HepG2 (cell line): ENCODE results near the gene GTF2H4. TPM values are rescaled to one million over a fixed set of nuclear protein-coding genes. Genes with fewer than 3 reads are reported as not detected.

Experiments used
- DNMT3B ChIP-seq: conservative IDR thresholded peaks from 2 replicates; pipeline ENCODE4 v1.6.1; 2016; ENCODE audit warnings: missing biosample characterization, control low read depth
- FOXA3 ChIP-seq: IDR thresholded peaks from 2 replicates; pipeline ENCODE4 v1.6.1; 2016; ENCODE audit warnings: missing genetic modification reagents, missing compliant biosample characterization
- FOXP1 ChIP-seq, 2 experiments: fragments of 450-650 bp in 1 of 2; IDR thresholded peaks; 2 replicates each; pipeline ENCODE4 v1.6.1; 2017 to 2018; ENCODE audit warnings: antibody characterized with exemption in 1 of 2
- GATA4 ChIP-seq: sonication (generic); IDR thresholded peaks from 2 replicates; pipeline ENCODE4 v1.6.1; 2016; ENCODE audit warnings: antibody characterized with exemption, low read depth, borderline replicate concordance
- HDAC6 ChIP-seq: fragments of 200-600 bp; sonication (generic); IDR thresholded peaks from 2 replicates; pipeline ENCODE4 v1.7.0; 2017; ENCODE audit warnings: mild to moderate bottlenecking, antibody characterized with exemption, low read length, low read depth
- MATR3 ChIP-seq: sonication (generic); formaldehyde crosslinking; IDR thresholded peaks from 2 replicates; pipeline ENCODE4 v1.4.0; 2020; ENCODE audit warnings: missing genetic modification reagents
- NCOA5 ChIP-seq: sonication (generic); formaldehyde crosslinking; IDR thresholded peaks from 2 replicates; pipeline ENCODE4 v1.4.0; 2020; ENCODE audit warnings: missing genetic modification reagents
- RARG ChIP-seq: sonication (generic); formaldehyde crosslinking; IDR thresholded peaks from 2 replicates; pipeline ENCODE4 v1.4.0; 2020; ENCODE audit warnings: low read depth, mild to moderate bottlenecking, missing genetic modification reagents
- REPIN1 ChIP-seq: sonication (generic); formaldehyde crosslinking; IDR thresholded peaks from 2 replicates; pipeline ENCODE4 v1.8.0; 2022; ENCODE audit warnings: missing genetic modification reagents, low read depth, mild to moderate bottlenecking, borderline replicate concordance
- SKI ChIP-seq: fragments of 450-650 bp; IDR thresholded peaks from one replicate; pipeline ENCODE4 v1.6.1; 2018; ENCODE audit warnings: mild to moderate bottlenecking; ENCODE audit not compliant: partially characterized antibody
- TBL1XR1 ChIP-seq: fragments of 150-350 bp; IDR thresholded peaks from 2 replicates; pipeline ENCODE4 v1.6.1; 2014; ENCODE audit warnings: borderline replicate concordance, low read length; ENCODE audit not compliant: partially characterized antibody
- YEATS2 ChIP-seq: sonication (generic); formaldehyde crosslinking; IDR thresholded peaks from 2 replicates; pipeline ENCODE4 v1.4.0; 2020; ENCODE audit warnings: missing genetic modification reagents, borderline replicate concordance
- ZNF264 ChIP-seq: sonication (generic); formaldehyde crosslinking; IDR thresholded peaks from 2 replicates; pipeline ENCODE4 v1.4.0; 2020; ENCODE audit warnings: missing genetic modification reagents
- ZNF326 ChIP-seq: sonication (generic); formaldehyde crosslinking; IDR thresholded peaks from 2 replicates; pipeline ENCODE4 v1.4.0; 2020; ENCODE audit warnings: missing genetic modification reagents, borderline replicate concordance
- ZNF335 ChIP-seq: sonication (generic); formaldehyde crosslinking; IDR thresholded peaks from 2 replicates; pipeline ENCODE4 v1.4.0; 2020; ENCODE audit warnings: missing genetic modification reagents
- ZNF430 ChIP-seq: sonication (generic); formaldehyde crosslinking; IDR thresholded peaks from 2 replicates; pipeline ENCODE4 v1.9.0; 2021; ENCODE audit warnings: mild to moderate bottlenecking, missing genetic modification reagents
- ZNF543 ChIP-seq: sonication (generic); formaldehyde crosslinking; IDR thresholded peaks from 2 replicates; pipeline ENCODE4 v1.4.0; 2020; ENCODE audit warnings: mild to moderate bottlenecking, missing genetic modification reagents
- ZNF619 ChIP-seq: sonication (generic); formaldehyde crosslinking; IDR thresholded peaks from 2 replicates; pipeline ENCODE4 v1.4.0; 2020; ENCODE audit warnings: mild to moderate bottlenecking, missing genetic modification reagents
- ZNF7 ChIP-seq: IDR thresholded peaks from 2 replicates; pipeline ENCODE4 v1.6.1; 2016; ENCODE audit warnings: missing biosample characterization, missing genetic modification reagents
- ZNF747 ChIP-seq: sonication (generic); formaldehyde crosslinking; IDR thresholded peaks from 2 replicates; pipeline ENCODE4 v1.8.1; 2023; ENCODE audit warnings: missing genetic modification reagents, mild to moderate bottlenecking, borderline replicate concordance
- polyA plus RNA-seq, 8 experiments: library from polyadenylated mRNA; depleted of rRNA in 3 of 8; stranded (reverse) in 7 of 8; unstranded in 1 of 8; fragments of >200 nt; fragmentation: Illumina TruSeq in 4 of 8; extraction: Trizol in 4 of 8; gene quantifications; 2 replicates each; pipeline versions ENCODE4 v1.2.1 to v1.2.3, GENCODE V29; 2011 to 2016; ENCODE audit warnings: low read depth in 4 of 8, missing spikeins in 1 of 8, mixed read lengths in 1 of 8; ENCODE audit not compliant: insufficient read depth in 1 of 8
- total RNA-seq, 5 experiments: library from RNA; depleted of rRNA; stranded (reverse); fragments of >200 nt; fragmentation: Illumina TruSeq; extraction: Trizol; gene quantifications; 2 replicates each; pipeline ENCODE4 v1.2.3, GENCODE V29; 2016; ENCODE audit warnings: low read depth in 1 of 5
- TF ChIP-seq, protein P1 (sequence below), 2 experiments: sonication (generic) in 1 of 2; formaldehyde crosslinking in 1 of 2; IDR thresholded peaks; 2 replicates each; pipeline versions ENCODE4 v1.4.0 to v1.6.1; 2016 to 2020; ENCODE audit warnings: borderline replicate concordance in 1 of 2, low read depth in 1 of 2, mild to moderate bottlenecking in 1 of 2, missing genetic modification reagents in 1 of 2
- TF ChIP-seq, protein P2 (sequence below): sonication (generic); formaldehyde crosslinking; IDR thresholded peaks from 2 replicates; pipeline ENCODE4 v1.4.0; 2020; ENCODE audit warnings: missing genetic modification reagents, borderline replicate concordance
- TF ChIP-seq, protein P3 (sequence below): sonication (generic); formaldehyde crosslinking; conservative IDR thresholded peaks from 2 replicates; pipeline ENCODE4 v1.8.0; 2022; ENCODE audit warnings: missing genetic modification reagents

GTF2H4 gene
- total and polyA plus RNA-seq, 2 of the 13 experiments (the other 11 are each of a cell fraction or from before 2014, with no cell fraction given): 15.9 to 49.3 TPM

DNA sequence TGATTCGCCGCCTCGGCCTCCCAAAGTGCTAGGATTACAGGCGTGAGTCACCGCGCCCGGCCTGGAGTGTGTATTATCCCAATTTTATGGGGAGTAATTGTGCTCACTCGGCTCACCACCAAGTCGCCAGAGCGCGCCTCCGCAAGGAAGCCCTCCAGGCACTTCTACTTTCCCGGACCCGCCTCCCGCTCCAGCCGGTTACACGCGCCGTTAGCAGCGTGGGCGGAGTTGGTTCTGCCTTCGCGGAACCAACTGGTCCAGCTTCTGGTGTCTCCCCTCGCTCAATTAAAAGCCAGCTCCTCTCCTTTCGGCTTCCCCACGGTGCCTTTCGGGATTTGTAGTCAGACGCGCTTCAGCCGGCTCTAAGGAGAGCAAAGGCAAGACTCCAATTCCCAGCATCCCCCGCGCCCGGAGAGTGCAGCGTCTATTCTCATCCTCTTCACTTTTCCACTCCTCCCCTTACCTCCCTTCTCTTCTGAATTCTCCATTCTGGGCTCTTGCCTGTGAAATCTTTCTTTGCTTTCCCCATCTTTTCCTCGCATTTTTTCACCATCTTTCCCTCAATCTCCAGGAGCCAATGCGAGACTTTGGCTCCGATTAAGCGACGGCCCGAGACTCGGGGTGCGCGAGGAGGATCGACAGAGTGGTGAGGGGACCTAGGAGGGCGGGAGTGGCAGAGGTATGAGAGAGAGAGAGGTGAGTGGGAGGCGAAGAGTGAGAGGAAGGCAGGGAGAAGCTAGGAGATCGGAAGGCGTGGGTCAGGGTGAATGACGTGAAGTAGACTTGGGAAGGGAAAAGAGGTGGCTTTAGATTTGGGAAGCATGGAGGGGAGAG lies at the start of gene GTF2H4 (continued):
- TF ChIP-seq, protein P1, sequence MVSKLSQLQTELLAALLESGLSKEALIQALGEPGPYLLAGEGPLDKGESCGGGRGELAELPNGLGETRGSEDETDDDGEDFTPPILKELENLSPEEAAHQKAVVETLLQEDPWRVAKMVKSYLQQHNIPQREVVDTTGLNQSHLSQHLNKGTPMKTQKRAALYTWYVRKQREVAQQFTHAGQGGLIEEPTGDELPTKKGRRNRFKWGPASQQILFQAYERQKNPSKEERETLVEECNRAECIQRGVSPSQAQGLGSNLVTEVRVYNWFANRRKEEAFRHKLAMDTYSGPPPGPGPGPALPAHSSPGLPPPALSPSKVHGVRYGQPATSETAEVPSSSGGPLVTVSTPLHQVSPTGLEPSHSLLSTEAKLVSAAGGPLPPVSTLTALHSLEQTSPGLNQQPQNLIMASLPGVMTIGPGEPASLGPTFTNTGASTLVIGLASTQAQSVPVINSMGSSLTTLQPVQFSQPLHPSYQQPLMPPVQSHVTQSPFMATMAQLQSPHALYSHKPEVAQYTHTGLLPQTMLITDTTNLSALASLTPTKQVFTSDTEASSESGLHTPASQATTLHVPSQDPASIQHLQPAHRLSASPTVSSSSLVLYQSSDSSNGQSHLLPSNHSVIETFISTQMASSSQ (IDR thresholded peaks at IDR 0.05; ENCODE audit: low read depth): peak; percentile 12
- TF ChIP-seq, protein P1 (CRISPR knock-in tag; IDR thresholded peaks at IDR 0.05; ENCODE audit: borderline replicate concordance): peak; percentile 88
- peak; percentile 94; the same call in 1 of the 2 replicates for TF ChIP-seq ZNF747
- no peak for TF ChIP-seq ZNF7 (CRISPR knock-in tag)
- TF ChIP-seq ZNF543 (CRISPR knock-in tag): peak; percentile 93
- no peak for TF ChIP-seq ZNF264 (CRISPR knock-in tag)
- peak; percentile 44 for TF ChIP-seq SKI
- no peak for TF ChIP-seq FOXP1 (IDR thresholded peaks at IDR 0.05)
- 0 out of 2 replicates have a peak, but pooled peaks have one; percentile 31 for TF ChIP-seq FOXP1 (CRISPR knock-in tag; IDR thresholded peaks at IDR 0.05)
- no peak for TF ChIP-seq ZNF326 (CRISPR knock-in tag)
- TF ChIP-seq, protein P2, sequence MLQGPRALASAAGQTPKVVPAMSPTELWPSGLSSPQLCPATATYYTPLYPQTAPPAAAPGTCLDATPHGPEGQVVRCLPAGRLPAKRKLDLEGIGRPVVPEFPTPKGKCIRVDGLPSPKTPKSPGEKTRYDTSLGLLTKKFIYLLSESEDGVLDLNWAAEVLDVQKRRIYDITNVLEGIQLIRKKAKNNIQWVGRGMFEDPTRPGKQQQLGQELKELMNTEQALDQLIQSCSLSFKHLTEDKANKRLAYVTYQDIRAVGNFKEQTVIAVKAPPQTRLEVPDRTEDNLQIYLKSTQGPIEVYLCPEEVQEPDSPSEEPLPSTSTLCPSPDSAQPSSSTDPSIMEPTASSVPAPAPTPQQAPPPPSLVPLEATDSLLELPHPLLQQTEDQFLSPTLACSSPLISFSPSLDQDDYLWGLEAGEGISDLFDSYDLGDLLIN (CRISPR knock-in tag): no peak; the same call in 1 of the 2 replicates
- no peak for TF ChIP-seq ZNF430 (CRISPR knock-in tag)
- TF ChIP-seq, protein P3, sequence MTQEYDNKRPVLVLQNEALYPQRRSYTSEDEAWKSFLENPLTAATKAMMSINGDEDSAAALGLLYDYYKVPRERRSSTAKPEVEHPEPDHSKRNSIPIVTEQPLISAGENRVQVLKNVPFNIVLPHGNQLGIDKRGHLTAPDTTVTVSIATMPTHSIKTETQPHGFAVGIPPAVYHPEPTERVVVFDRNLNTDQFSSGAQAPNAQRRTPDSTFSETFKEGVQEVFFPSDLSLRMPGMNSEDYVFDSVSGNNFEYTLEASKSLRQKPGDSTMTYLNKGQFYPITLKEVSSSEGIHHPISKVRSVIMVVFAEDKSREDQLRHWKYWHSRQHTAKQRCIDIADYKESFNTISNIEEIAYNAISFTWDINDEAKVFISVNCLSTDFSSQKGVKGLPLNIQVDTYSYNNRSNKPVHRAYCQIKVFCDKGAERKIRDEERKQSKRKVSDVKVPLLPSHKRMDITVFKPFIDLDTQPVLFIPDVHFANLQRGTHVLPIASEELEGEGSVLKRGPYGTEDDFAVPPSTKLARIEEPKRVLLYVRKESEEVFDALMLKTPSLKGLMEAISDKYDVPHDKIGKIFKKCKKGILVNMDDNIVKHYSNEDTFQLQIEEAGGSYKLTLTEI: no peak
- no peak for TF ChIP-seq RARG (CRISPR knock-in tag)
- TF ChIP-seq YEATS2 (CRISPR knock-in tag): peak; percentile 91
- TF ChIP-seq NCOA5: no peak
- peak; percentile 88 for TF ChIP-seq REPIN1 (CRISPR knock-in tag)
- TF ChIP-seq ZNF335 (CRISPR knock-in tag): 0 out of 2 replicates have a peak, but pooled peaks have one; percentile 70
- TF ChIP-seq TBL1XR1: peak; percentile 36
- TF ChIP-seq FOXA3 (CRISPR knock-in tag): peak; percentile 54
- TF ChIP-seq ZNF619: peak; percentile 92
- TF ChIP-seq GATA4: peak; percentile 38; the same call in 1 of the 2 replicates
- 0 out of 2 replicates have a peak, but pooled peaks have one; percentile 63 for TF ChIP-seq DNMT3B
- TF ChIP-seq HDAC6: no peak
- TF ChIP-seq MATR3 (CRISPR knock-in tag): no peak
